ENCODE data around the gene SLC35A3. TPM values are rescaled to one million over a fixed set of nuclear protein-coding genes. Genes with fewer than 3 reads are reported as not detected.

The SLC35A3 gene
- total and polyA plus RNA-seq, 10 of the 15 experiments (the other 5 are each of a cell fraction or from before 2014, with no cell fraction given), result 3.6 to 24.3 (median 15.4) TPM

- intact Hi-C loops (cut with micrococcal nuclease; ENCODE audit: unreplicated experiment), result no loop called here
- DNase-seq (ENCODE audit: low read depth, low spot score), result no peak
- Histone ChIP-seq H4K20me1 (ENCODE audit: control insufficient read depth, insufficient read depth) (no peaks in the 10 kb centered on the region), H3K4me1 (ENCODE audit: control insufficient read depth, insufficient read depth, low read length) (no peaks in the 10 kb centered on the region), H2AFZ (ENCODE audit: control insufficient read depth, low read depth, low read length) (no peak overlapping the region), H3K4me2 (ENCODE audit: control insufficient read depth, insufficient read depth) (no peak overlapping the region), H3K79me2 (ENCODE audit: control insufficient read depth, insufficient read depth, low read length) (no peaks in the 10 kb centered on the region), H3K4me3 (no peak overlapping the region), H3K36me3 (ENCODE audit: control insufficient read depth in 2 of 2, insufficient read depth in 2 of 2, low read length in 1 of 2) (no peaks in the 10 kb centered on the region), H3K27ac (ENCODE audit: control insufficient read depth, insufficient read depth) (no peak overlapping the region), H3K27me3 (replicated peaks in 1 of 2; ENCODE audit: control insufficient read depth in 2 of 2, insufficient read depth in 2 of 2, low read length in 1 of 2) (no peaks in the 10 kb centered on the region), H3K9me3 (replicated peaks; ENCODE audit: control insufficient read depth, insufficient read depth, low read length) (no peaks in the 10 kb centered on the region; the same call in 2 of the 3 replicates), H3K9ac (ENCODE audit: control insufficient read depth, insufficient read depth, low read length) (no peak overlapping the region)
- in situ Hi-C loops (cut with MboI), result no loop called here
- ChIA-PET CTCF (no interaction called here), SMC1A (ENCODE audit: uncharacterized antibody, unreplicated experiment) (no interaction called here), RAD21 (ENCODE audit: unreplicated experiment) (no interaction called here), POLR2A (no interaction called here)
- TF ChIP-seq POLR2AphosphoS2 (IDR thresholded peaks at IDR 0.05; ENCODE audit: low read depth, low read length) (no peak), BCL11A (IDR thresholded peaks at IDR 0.05; ENCODE audit: low read depth, low read length) (no peak), ESRRA (IDR thresholded peaks at IDR 0.05; ENCODE audit: low read length) (no peak), NFYA (IDR thresholded peaks at IDR 0.05; ENCODE audit: borderline replicate concordance, low read depth, low read length) (no peak), NBN (IDR thresholded peaks at IDR 0.05) (no peak), YY1 (IDR thresholded peaks at IDR 0.05; ENCODE audit: low read depth, low read length) (no peak), ATF3 (IDR thresholded peaks at IDR 0.05; ENCODE audit: borderline replicate concordance, extremely low read depth, low read depth, low read length) (no peak), YBX1 (IDR thresholded peaks at IDR 0.05) (no peak), SMC3 (IDR thresholded peaks at IDR 0.05; ENCODE audit: borderline replicate concordance, low read length) (no peak), HDAC6 (IDR thresholded peaks at IDR 0.05; ENCODE audit: unreplicated experiment) (no peak), CHD1 (IDR thresholded peaks at IDR 0.05; ENCODE audit: low read depth, low read length) (no peak)
- TF ChIP-seq, protein P1, sequence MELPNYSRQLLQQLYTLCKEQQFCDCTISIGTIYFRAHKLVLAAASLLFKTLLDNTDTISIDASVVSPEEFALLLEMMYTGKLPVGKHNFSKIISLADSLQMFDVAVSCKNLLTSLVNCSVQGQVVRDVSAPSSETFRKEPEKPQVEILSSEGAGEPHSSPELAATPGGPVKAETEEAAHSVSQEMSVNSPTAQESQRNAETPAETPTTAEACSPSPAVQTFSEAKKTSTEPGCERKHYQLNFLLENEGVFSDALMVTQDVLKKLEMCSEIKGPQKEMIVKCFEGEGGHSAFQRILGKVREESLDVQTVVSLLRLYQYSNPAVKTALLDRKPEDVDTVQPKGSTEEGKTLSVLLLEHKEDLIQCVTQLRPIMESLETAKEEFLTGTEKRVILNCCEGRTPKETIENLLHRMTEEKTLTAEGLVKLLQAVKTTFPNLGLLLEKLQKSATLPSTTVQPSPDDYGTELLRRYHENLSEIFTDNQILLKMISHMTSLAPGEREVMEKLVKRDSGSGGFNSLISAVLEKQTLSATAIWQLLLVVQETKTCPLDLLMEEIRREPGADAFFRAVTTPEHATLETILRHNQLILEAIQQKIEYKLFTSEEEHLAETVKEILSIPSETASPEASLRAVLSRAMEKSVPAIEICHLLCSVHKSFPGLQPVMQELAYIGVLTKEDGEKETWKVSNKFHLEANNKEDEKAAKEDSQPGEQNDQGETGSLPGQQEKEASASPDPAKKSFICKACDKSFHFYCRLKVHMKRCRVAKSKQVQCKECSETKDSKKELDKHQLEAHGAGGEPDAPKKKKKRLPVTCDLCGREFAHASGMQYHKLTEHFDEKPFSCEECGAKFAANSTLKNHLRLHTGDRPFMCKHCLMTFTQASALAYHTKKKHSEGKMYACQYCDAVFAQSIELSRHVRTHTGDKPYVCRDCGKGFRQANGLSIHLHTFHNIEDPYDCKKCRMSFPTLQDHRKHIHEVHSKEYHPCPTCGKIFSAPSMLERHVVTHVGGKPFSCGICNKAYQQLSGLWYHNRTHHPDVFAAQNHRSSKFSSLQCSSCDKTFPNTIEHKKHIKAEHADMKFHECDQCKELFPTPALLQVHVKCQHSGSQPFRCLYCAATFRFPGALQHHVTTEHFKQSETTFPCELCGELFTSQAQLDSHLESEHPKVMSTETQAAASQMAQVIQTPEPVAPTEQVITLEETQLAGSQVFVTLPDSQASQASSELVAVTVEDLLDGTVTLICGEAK (IDR thresholded peaks at IDR 0.05; ENCODE audit: borderline replicate concordance), result no peak
- TF ChIP-seq, protein P2, sequence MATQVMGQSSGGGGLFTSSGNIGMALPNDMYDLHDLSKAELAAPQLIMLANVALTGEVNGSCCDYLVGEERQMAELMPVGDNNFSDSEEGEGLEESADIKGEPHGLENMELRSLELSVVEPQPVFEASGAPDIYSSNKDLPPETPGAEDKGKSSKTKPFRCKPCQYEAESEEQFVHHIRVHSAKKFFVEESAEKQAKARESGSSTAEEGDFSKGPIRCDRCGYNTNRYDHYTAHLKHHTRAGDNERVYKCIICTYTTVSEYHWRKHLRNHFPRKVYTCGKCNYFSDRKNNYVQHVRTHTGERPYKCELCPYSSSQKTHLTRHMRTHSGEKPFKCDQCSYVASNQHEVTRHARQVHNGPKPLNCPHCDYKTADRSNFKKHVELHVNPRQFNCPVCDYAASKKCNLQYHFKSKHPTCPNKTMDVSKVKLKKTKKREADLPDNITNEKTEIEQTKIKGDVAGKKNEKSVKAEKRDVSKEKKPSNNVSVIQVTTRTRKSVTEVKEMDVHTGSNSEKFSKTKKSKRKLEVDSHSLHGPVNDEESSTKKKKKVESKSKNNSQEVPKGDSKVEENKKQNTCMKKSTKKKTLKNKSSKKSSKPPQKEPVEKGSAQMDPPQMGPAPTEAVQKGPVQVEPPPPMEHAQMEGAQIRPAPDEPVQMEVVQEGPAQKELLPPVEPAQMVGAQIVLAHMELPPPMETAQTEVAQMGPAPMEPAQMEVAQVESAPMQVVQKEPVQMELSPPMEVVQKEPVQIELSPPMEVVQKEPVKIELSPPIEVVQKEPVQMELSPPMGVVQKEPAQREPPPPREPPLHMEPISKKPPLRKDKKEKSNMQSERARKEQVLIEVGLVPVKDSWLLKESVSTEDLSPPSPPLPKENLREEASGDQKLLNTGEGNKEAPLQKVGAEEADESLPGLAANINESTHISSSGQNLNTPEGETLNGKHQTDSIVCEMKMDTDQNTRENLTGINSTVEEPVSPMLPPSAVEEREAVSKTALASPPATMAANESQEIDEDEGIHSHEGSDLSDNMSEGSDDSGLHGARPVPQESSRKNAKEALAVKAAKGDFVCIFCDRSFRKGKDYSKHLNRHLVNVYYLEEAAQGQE (IDR thresholded peaks at IDR 0.05; ENCODE audit: low read depth, low read length), result no peak
- TF ChIP-seq, protein P3, sequence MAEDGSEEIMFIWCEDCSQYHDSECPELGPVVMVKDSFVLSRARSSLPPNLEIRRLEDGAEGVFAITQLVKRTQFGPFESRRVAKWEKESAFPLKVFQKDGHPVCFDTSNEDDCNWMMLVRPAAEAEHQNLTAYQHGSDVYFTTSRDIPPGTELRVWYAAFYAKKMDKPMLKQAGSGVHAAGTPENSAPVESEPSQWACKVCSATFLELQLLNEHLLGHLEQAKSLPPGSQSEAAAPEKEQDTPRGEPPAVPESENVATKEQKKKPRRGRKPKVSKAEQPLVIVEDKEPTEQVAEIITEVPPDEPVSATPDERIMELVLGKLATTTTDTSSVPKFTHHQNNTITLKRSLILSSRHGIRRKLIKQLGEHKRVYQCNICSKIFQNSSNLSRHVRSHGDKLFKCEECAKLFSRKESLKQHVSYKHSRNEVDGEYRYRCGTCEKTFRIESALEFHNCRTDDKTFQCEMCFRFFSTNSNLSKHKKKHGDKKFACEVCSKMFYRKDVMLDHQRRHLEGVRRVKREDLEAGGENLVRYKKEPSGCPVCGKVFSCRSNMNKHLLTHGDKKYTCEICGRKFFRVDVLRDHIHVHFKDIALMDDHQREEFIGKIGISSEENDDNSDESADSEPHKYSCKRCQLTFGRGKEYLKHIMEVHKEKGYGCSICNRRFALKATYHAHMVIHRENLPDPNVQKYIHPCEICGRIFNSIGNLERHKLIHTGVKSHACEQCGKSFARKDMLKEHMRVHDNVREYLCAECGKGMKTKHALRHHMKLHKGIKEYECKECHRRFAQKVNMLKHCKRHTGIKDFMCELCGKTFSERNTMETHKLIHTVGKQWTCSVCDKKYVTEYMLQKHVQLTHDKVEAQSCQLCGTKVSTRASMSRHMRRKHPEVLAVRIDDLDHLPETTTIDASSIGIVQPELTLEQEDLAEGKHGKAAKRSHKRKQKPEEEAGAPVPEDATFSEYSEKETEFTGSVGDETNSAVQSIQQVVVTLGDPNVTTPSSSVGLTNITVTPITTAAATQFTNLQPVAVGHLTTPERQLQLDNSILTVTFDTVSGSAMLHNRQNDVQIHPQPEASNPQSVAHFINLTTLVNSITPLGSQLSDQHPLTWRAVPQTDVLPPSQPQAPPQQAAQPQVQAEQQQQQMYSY (CRISPR knock-in tag; IDR thresholded peaks at IDR 0.05), result no peak
- no peak for ATAC-seq
- no TSS peak for BruUV-seq (replicated peaks)
- 0% methylated on average over 1 of the region's 1 CpG for WGBS (ENCODE audit: insufficient coverage, insufficient replicate concordance, low lambda C conversion rate, missing lambda C conversion rate)
- FAIRE-seq, result no peak
Observed at GRCh38 chr1:99935534-99935933, 34.3 kb upstream of the SLC35A3 start.
